ENCODE results near the gene MADCAM1. TPM values are rescaled to one million over a fixed set of nuclear protein-coding genes. Genes with fewer than 3 reads are reported as not detected.
"Not testable (repeated sequence)": the region's sequence is repeated elsewhere in the genome, so short reads cannot be mapped to it uniquely, and the experiment has no call there.

The MADCAM1 gene
- 1 to 10 TPM in 1 of 2 donors, under 1 TPM in 1; 0.57 to 2.0 TPM for polyA plus RNA-seq

GRCh38 chr19:496112-496665, at the start of gene MADCAM1:
Gene MADCAM1 (plus strand): TSS chr19:496486. CDS start chr19:496500, 14 bp downstream.
- 10 to 12% methylated on average over 23 to 33 of the region's 33 CpGs for WGBS, 2 donors
- no peaks in the 10 kb centered on the region for H3K9me3 ChIP-seq (ENCODE audit: control insufficient read depth in 2 of 2, insufficient read depth in 1 of 2, low read depth in 1 of 2, low read length in 1 of 2)
- peak within 1 kb of the TSS in 1 of 2 donors; percentile 7 for H3K27ac ChIP-seq (ENCODE audit: low read depth in 2 of 2, low read length in 1 of 2)
- no peak within 1 kb of the TSS for H3K4me3 ChIP-seq (ENCODE audit: low read depth in 1 of 2, low read length in 2 of 2)
- peaks cover 0 to 11% of the 10 kb centered on the region in 2 donors for H3K27me3 ChIP-seq (ENCODE audit: control insufficient read depth in 1 of 2, insufficient read depth in 2 of 2, low read length in 2 of 2)
- peaks cover 0 to 7% of the 10 kb centered on the region in 2 donors for H3K4me1 ChIP-seq (ENCODE audit: control insufficient read depth in 2 of 2, insufficient read depth in 2 of 2, low read length in 1 of 2)
- no peaks in the 10 kb centered on the region for H3K36me3 ChIP-seq (ENCODE audit: control insufficient read depth in 2 of 2, insufficient read depth in 2 of 2, low read length in 1 of 2)

- Histone ChIP-seq H3K36me3 (ENCODE audit: control insufficient read depth in 2 of 2, insufficient read depth in 2 of 2, low read length in 1 of 2) (no peaks in the 10 kb centered on the region), H3K27ac (ENCODE audit: low read depth in 2 of 2, low read length in 1 of 2) (no peak overlapping the region), H3K27me3 (ENCODE audit: control insufficient read depth in 1 of 2, insufficient read depth in 2 of 2, low read length in 2 of 2) (no peaks in the 10 kb centered on the region), H3K4me1 (ENCODE audit: control insufficient read depth in 2 of 2, insufficient read depth in 2 of 2, low read length in 1 of 2) (no peaks in the 10 kb centered on the region), H3K9me3 (ENCODE audit: control insufficient read depth in 2 of 2, insufficient read depth in 1 of 2, low read depth in 1 of 2, low read length in 1 of 2) (peaks cover 2 to 3% of the 10 kb centered on the region in 2 donors), H3K4me3 (ENCODE audit: low read depth in 1 of 2, low read length in 2 of 2) (no peak overlapping the region)
- 81 to 86% methylated on average over 24 of the region's 24 CpGs for WGBS, 2 donors
Measured at GRCh38 chr19:447064-447426, 49.2 kb upstream of the MADCAM1 start.

- no peaks in the 10 kb centered on the region for H3K27me3 ChIP-seq (ENCODE audit: control insufficient read depth in 1 of 2, insufficient read depth in 2 of 2, low read length in 2 of 2)
- H3K4me3 ChIP-seq (ENCODE audit: low read depth in 1 of 2, low read length in 2 of 2), result no peak overlapping the region
- 59 to 64% methylated on average over 31 of the region's 31 CpGs for WGBS, 2 donors
- H3K27ac ChIP-seq (ENCODE audit: low read depth in 2 of 2, low read length in 1 of 2), result no peak overlapping the region
- H3K9me3 ChIP-seq (ENCODE audit: control insufficient read depth in 2 of 2, insufficient read depth in 1 of 2, low read depth in 1 of 2, low read length in 1 of 2), result peaks cover 2 to 3% of the 10 kb centered on the region in 2 donors
- no peaks in the 10 kb centered on the region for H3K36me3 ChIP-seq (ENCODE audit: control insufficient read depth in 2 of 2, insufficient read depth in 2 of 2, low read length in 1 of 2)
- no peaks in the 10 kb centered on the region for H3K4me1 ChIP-seq (ENCODE audit: control insufficient read depth in 2 of 2, insufficient read depth in 2 of 2, low read length in 1 of 2)
Measured at GRCh38 chr19:447816-448560, 48.3 kb upstream of the MADCAM1 start.

- Histone ChIP-seq H3K4me1 (ENCODE audit: control insufficient read depth in 2 of 2, insufficient read depth in 2 of 2, low read length in 1 of 2) (no peaks in the 10 kb centered on the region), H3K9me3 (ENCODE audit: control insufficient read depth in 2 of 2, insufficient read depth in 1 of 2, low read depth in 1 of 2, low read length in 1 of 2) (peaks cover 2 to 3% of the 10 kb centered on the region in 2 donors), H3K4me3 (ENCODE audit: low read depth in 1 of 2, low read length in 2 of 2) (no peak overlapping the region), H3K36me3 (ENCODE audit: control insufficient read depth in 2 of 2, insufficient read depth in 2 of 2, low read length in 1 of 2) (no peaks in the 10 kb centered on the region), H3K27me3 (ENCODE audit: control insufficient read depth in 1 of 2, insufficient read depth in 2 of 2, low read length in 2 of 2) (no peaks in the 10 kb centered on the region), H3K27ac (ENCODE audit: low read depth in 2 of 2, low read length in 1 of 2) (no peak overlapping the region)
- WGBS, 2 donors, result 89 to 94% methylated on average over 20 of the region's 20 CpGs
Measured at GRCh38 chr19:449916-450315, 46.4 kb upstream of the MADCAM1 start.

GRCh38 chr19:450912-451481, 45.3 kb upstream of the MADCAM1 start:
- not testable (repeated sequence) for H3K4me3 ChIP-seq (ENCODE audit: low read depth in 1 of 2, low read length in 2 of 2); H3K27me3 ChIP-seq (ENCODE audit: control insufficient read depth in 1 of 2, insufficient read depth in 2 of 2, low read length in 2 of 2); H3K36me3 ChIP-seq (ENCODE audit: control insufficient read depth in 2 of 2, insufficient read depth in 2 of 2, low read length in 1 of 2); H3K4me1 ChIP-seq (ENCODE audit: control insufficient read depth in 2 of 2, insufficient read depth in 2 of 2, low read length in 1 of 2); H3K27ac ChIP-seq (ENCODE audit: low read depth in 2 of 2, low read length in 1 of 2); H3K9me3 ChIP-seq (ENCODE audit: control insufficient read depth in 2 of 2, insufficient read depth in 1 of 2, low read depth in 1 of 2, low read length in 1 of 2)
- 94 to 97% methylated on average over 33 of the region's 33 CpGs for WGBS, 2 donors

- Histone ChIP-seq H3K4me3 (ENCODE audit: low read depth in 1 of 2, low read length in 2 of 2) (no peak overlapping the region), H3K4me1 (ENCODE audit: control insufficient read depth in 2 of 2, insufficient read depth in 2 of 2, low read length in 1 of 2) (no peaks in the 10 kb centered on the region), H3K9me3 (ENCODE audit: control insufficient read depth in 2 of 2, insufficient read depth in 1 of 2, low read depth in 1 of 2, low read length in 1 of 2) (peaks cover 2 to 3% of the 10 kb centered on the region in 2 donors), H3K36me3 (ENCODE audit: control insufficient read depth in 2 of 2, insufficient read depth in 2 of 2, low read length in 1 of 2) (no peaks in the 10 kb centered on the region), H3K27me3 (ENCODE audit: control insufficient read depth in 1 of 2, insufficient read depth in 2 of 2, low read length in 2 of 2) (no peaks in the 10 kb centered on the region), H3K27ac (ENCODE audit: low read depth in 2 of 2, low read length in 1 of 2) (no peak overlapping the region)
- whole genome bisulfite sequencing, 2 donors, result 93 to 95% methylated on average over 16 of the region's 16 CpGs
Measured at GRCh38 chr19:452829-453228, 43.5 kb upstream of the MADCAM1 start.

GRCh38 chr19:453606-454005, 42.7 kb upstream of the MADCAM1 start:
- Histone ChIP-seq H3K4me1 (ENCODE audit: control insufficient read depth in 2 of 2, insufficient read depth in 2 of 2, low read length in 1 of 2) (no peaks in the 10 kb centered on the region), H3K27me3 (ENCODE audit: control insufficient read depth in 1 of 2, insufficient read depth in 2 of 2, low read length in 2 of 2) (no peaks in the 10 kb centered on the region), H3K4me3 (ENCODE audit: low read depth in 1 of 2, low read length in 2 of 2) (no peak overlapping the region), H3K36me3 (ENCODE audit: control insufficient read depth in 2 of 2, insufficient read depth in 2 of 2, low read length in 1 of 2) (no peaks in the 10 kb centered on the region), H3K9me3 (ENCODE audit: control insufficient read depth in 2 of 2, insufficient read depth in 1 of 2, low read depth in 1 of 2, low read length in 1 of 2) (peaks cover 2 to 3% of the 10 kb centered on the region in 2 donors), H3K27ac (ENCODE audit: low read depth in 2 of 2, low read length in 1 of 2) (no peak overlapping the region)
- WGBS, 2 donors, result 91 to 93% methylated on average over 22 of the region's 22 CpGs

- Histone ChIP-seq H3K9me3 (ENCODE audit: control insufficient read depth in 2 of 2, insufficient read depth in 1 of 2, low read depth in 1 of 2, low read length in 1 of 2) (peaks cover 2 to 3% of the 10 kb centered on the region in 2 donors), H3K27ac (ENCODE audit: low read depth in 2 of 2, low read length in 1 of 2) (no peak overlapping the region), H3K4me1 (ENCODE audit: control insufficient read depth in 2 of 2, insufficient read depth in 2 of 2, low read length in 1 of 2) (peaks cover 0 to 4% of the 10 kb centered on the region in 2 donors), H3K36me3 (ENCODE audit: control insufficient read depth in 2 of 2, insufficient read depth in 2 of 2, low read length in 1 of 2) (no peaks in the 10 kb centered on the region), H3K27me3 (ENCODE audit: control insufficient read depth in 1 of 2, insufficient read depth in 2 of 2, low read length in 2 of 2) (no peaks in the 10 kb centered on the region), H3K4me3 (ENCODE audit: low read depth in 1 of 2, low read length in 2 of 2) (no peak overlapping the region)
- WGBS, 2 donors, result 95% methylated on average over 39 of the region's 39 CpGs
Measured at GRCh38 chr19:455031-455705, 41.1 kb upstream of the MADCAM1 start.

- H3K27ac ChIP-seq (ENCODE audit: low read depth in 2 of 2, low read length in 1 of 2), result no peak overlapping the region
- peaks cover 4% of the 10 kb centered on the region in 2 donors for H3K4me1 ChIP-seq (ENCODE audit: control insufficient read depth in 2 of 2, insufficient read depth in 2 of 2, low read length in 1 of 2)
- H3K36me3 ChIP-seq (ENCODE audit: control insufficient read depth in 2 of 2, insufficient read depth in 2 of 2, low read length in 1 of 2), result no peaks in the 10 kb centered on the region
- H3K9me3 ChIP-seq (ENCODE audit: control insufficient read depth in 2 of 2, insufficient read depth in 1 of 2, low read depth in 1 of 2, low read length in 1 of 2), result peaks cover 0 to 1% of the 10 kb centered on the region in 2 donors
- peaks cover 0 to 1% of the 10 kb centered on the region in 2 donors for H3K27me3 ChIP-seq (ENCODE audit: control insufficient read depth in 1 of 2, insufficient read depth in 2 of 2, low read length in 2 of 2)
- WGBS, 2 donors, result 90% methylated on average over 27 to 31 of the region's 31 CpGs
- no peak overlapping the region for H3K4me3 ChIP-seq (ENCODE audit: low read depth in 1 of 2, low read length in 2 of 2)
Measured at GRCh38 chr19:455851-456546, 40.3 kb upstream of the MADCAM1 start.
